VCaP (cell line): Measurements from ENCODE around the gene SDCCAG8.

Source experiments
- H3K27ac ChIP-seq: fragments of 450-650 bp; 2 replicates; pipeline ENCODE4 v1.5.1; 2017
- CTCF ChIP-seq: fragments of 450-650 bp; conservative IDR thresholded peaks from 2 replicates; pipeline ENCODE4 v1.5.1; 2017; ENCODE audit warnings: mild to moderate bottlenecking, moderate library complexity

SDCCAG8 gene

GRCh38 chr1:243494741-243495431, 239.0 kb downstream of the SDCCAG8 start:
- no peak overlapping the region for H3K27ac ChIP-seq
- TF ChIP-seq CTCF = no peak

- no peak for TF ChIP-seq CTCF
- no peak overlapping the region for H3K27ac ChIP-seq
Observed at GRCh38 chr1:243495442-243496186, 239.8 kb downstream of the SDCCAG8 start.

- no peak overlapping the region for H3K27ac ChIP-seq
- no peak for TF ChIP-seq CTCF
Observed at GRCh38 chr1:243496187-243496646, 240.4 kb downstream of the SDCCAG8 start.

- no peak for TF ChIP-seq CTCF
- H3K27ac ChIP-seq = no peak overlapping the region
Observed at GRCh38 chr1:243496806-243497205, 241.0 kb downstream of the SDCCAG8 start.

GRCh38 chr1:243497939-243498681, 242.3 kb downstream of the SDCCAG8 start:
- no peak for TF ChIP-seq CTCF
- no peak overlapping the region for H3K27ac ChIP-seq

GRCh38 chr1:243499248-243499647, 243.4 kb downstream of the SDCCAG8 start:
- no peak for TF ChIP-seq CTCF
- no peak overlapping the region for H3K27ac ChIP-seq

GRCh38 chr1:243499711-243500110, 243.9 kb downstream of the SDCCAG8 start:
- TF ChIP-seq CTCF = no peak
- no peak overlapping the region for H3K27ac ChIP-seq
